HFFc6 (cell line): ENCODE measurements around the gene PYCARD. TPM values are rescaled to one million over a fixed set of nuclear protein-coding genes. Genes with fewer than 3 reads are reported as not detected.
"Not testable (repeated sequence)": the region's sequence is repeated elsewhere in the genome, so short reads cannot be mapped to it uniquely, and the experiment has no call there.

Experiments used
- DNase-seq: peaks from one replicate; pipeline ENCODE4 v3.0.0-alpha.2; 2018
- H3K27ac Mint-ChIP-seq: 2 replicates; pipeline ENCODE4 v1.8.0; 2020; ENCODE audit warnings: mild to moderate bottlenecking, mixed read lengths
- H3K27me3 Mint-ChIP-seq: 2 replicates; pipeline ENCODE4 v1.8.0; 2021; ENCODE audit warnings: mild to moderate bottlenecking, moderate library complexity, mixed read lengths; ENCODE audit not compliant: insufficient read depth
- H3K36me3 Mint-ChIP-seq: 2 replicates; pipeline ENCODE4 v1.8.0; 2021; ENCODE audit warnings: low read depth, mixed read lengths
- H3K4me1 Mint-ChIP-seq: 2 replicates; pipeline ENCODE4 v1.8.0; 2020; ENCODE audit warnings: low read depth, mixed read lengths
- H3K4me3 Mint-ChIP-seq: 2 replicates; pipeline ENCODE4 v1.8.0; 2020; ENCODE audit warnings: mild to moderate bottlenecking, moderate library complexity, mixed read lengths
- H3K9me3 Mint-ChIP-seq: 2 replicates; pipeline ENCODE4 v1.8.0; 2020; ENCODE audit warnings: mild to moderate bottlenecking, mixed read lengths
- total RNA-seq, 6 experiments: library from RNA; stranded (reverse); fragmentation: NEBNext Ultra II Directional; extraction: Animal tissue kit (Norgen Biotek cat#: 25700); gene quantifications; 2 replicates in 1 of 6; 3 replicates in 5 of 6; pipeline ENCODE4 v1.2.3, GENCODE V29; 2021
- TF ChIP-seq, protein P1 (sequence below): fragments of 200-600 bp; sonication (generic); IDR thresholded peaks from 2 replicates; pipeline ENCODE4 v1.5.0; 2021; ENCODE audit warnings: antibody characterized with exemption, mild to moderate bottlenecking

The PYCARD gene
- total RNA-seq, 6 experiments from 2014 or later: 13.0 to 23.1 (median 22.5) TPM

- Mint-ChIP-seq H3K36me3 (peaks cover 39% of the 10 kb centered on the region), H3K27me3 (peaks cover 24% of the 10 kb centered on the region), H3K27ac (peak within 1 kb of the TSS; percentile 99), H3K4me3 (peak within 1 kb of the TSS; percentile 98), H3K4me1 (peaks cover 40% of the 10 kb centered on the region), H3K9me3 (no peaks in the 10 kb centered on the region)
- peak; percentile 78 for DNase-seq
- TF ChIP-seq, protein P1, sequence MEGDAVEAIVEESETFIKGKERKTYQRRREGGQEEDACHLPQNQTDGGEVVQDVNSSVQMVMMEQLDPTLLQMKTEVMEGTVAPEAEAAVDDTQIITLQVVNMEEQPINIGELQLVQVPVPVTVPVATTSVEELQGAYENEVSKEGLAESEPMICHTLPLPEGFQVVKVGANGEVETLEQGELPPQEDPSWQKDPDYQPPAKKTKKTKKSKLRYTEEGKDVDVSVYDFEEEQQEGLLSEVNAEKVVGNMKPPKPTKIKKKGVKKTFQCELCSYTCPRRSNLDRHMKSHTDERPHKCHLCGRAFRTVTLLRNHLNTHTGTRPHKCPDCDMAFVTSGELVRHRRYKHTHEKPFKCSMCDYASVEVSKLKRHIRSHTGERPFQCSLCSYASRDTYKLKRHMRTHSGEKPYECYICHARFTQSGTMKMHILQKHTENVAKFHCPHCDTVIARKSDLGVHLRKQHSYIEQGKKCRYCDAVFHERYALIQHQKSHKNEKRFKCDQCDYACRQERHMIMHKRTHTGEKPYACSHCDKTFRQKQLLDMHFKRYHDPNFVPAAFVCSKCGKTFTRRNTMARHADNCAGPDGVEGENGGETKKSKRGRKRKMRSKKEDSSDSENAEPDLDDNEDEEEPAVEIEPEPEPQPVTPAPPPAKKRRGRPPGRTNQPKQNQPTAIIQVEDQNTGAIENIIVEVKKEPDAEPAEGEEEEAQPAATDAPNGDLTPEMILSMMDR: no peak
Measured at GRCh38 chr16:31179747-31180459, 22.7 kb downstream of the PYCARD start, which contains the start of gene FUS. Gene FUS (plus strand): TSS chr16:31180139. CDS start chr16:31180215, 76 bp downstream.

DNA sequence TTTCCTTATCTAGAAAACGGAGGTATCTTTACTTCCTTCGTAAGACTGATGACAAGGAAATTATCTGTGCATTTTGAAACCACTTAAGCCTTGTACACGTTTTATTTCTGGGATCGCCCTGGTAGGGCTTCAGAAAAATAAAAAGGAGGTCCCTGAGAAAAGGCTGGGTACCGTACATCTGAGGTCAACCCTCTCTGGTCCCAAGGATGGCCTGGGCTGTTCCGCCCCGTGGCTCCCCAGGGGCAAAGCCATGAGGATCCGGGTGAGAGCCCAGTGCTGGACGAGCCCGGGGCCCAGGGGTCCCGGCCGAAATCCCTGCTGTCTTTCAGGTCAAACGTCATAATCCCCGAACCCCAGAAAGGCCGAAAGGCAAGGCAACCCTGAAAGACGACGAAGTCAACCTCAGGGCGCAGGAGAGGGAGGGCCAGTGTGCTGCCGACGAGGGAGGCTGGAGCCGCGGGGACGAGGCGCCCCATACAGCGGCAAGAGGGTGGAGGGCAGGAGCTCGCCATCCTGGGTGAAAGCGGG is 23.3 kb downstream of the PYCARD start:
- H3K36me3 Mint-ChIP-seq: peaks cover 35% of the 10 kb centered on the region
- H3K9me3 Mint-ChIP-seq: no peaks in the 10 kb centered on the region
- peak overlapping the region; percentile 98 for H3K4me3 Mint-ChIP-seq
- DNase-seq: no peak
- TF ChIP-seq, protein P1: no peak
- H3K4me1 Mint-ChIP-seq: peaks cover 36% of the 10 kb centered on the region
- peak overlapping the region; percentile 99 for H3K27ac Mint-ChIP-seq
- peaks cover 21% of the 10 kb centered on the region for H3K27me3 Mint-ChIP-seq

DNA sequence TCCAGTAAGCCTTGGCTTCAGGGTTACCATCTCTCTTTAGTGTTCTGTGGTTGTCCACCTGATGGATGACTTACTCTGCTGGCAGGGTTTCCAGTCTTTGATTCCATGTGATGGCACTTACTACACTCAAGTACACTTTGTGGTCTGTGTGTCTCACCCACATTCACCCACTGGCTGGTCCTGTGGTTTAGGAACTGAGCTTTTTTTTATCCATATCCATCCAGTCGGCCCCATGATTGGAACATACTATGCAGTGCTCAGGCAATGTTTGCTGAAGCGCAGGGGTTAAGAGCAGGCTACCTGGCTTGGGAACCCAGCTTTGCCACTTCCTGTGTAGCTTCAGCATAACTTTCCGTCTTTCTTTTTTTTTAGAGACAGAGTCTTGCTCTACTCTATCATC is 25.4 kb downstream of the PYCARD start:
- peak; percentile 55 for DNase-seq
- Mint-ChIP-seq H3K4me3 (no peak overlapping the region), H3K9me3 (no peaks in the 10 kb centered on the region), H3K27ac (no peak overlapping the region), H3K27me3 (peaks cover 19% of the 10 kb centered on the region), H3K36me3 (peaks cover 14% of the 10 kb centered on the region), H3K4me1 (peaks cover 15% of the 10 kb centered on the region)
- TF ChIP-seq, protein P1: no peak

DNA sequence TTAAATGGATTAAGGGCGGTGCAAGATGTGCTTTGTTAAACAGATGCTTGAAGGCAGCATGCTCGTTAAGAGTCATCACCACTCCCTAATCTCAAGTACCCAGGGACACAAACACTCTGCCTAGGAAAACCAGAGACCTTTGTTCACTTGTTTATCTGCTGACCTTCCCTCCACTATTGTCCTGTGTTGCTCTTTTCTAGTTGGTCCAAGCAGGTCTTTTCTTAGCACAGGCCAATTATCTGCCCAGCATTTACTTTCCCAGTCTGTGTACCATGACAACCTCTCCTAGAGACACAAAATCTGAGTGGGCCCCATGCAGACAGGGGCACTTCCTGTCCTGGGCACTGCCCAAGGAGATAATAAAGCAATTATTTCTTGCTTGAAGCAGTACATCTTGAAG is 32.5 kb downstream of the PYCARD start:
- H3K27me3 Mint-ChIP-seq, H3K4me3 Mint-ChIP-seq, DNase-seq, H3K36me3 Mint-ChIP-seq, H3K9me3 Mint-ChIP-seq, H3K27ac Mint-ChIP-seq, H3K4me1 Mint-ChIP-seq: not testable (repeated sequence)

GRCh38 chr16:31168848-31169247 is 33.7 kb downstream of the PYCARD start:
- Mint-ChIP-seq H3K36me3 (no peaks in the 10 kb centered on the region), H3K27ac (no peak overlapping the region), H3K4me1 (no peaks in the 10 kb centered on the region), H3K4me3 (no peak overlapping the region), H3K27me3 (peaks cover 3% of the 10 kb centered on the region), H3K9me3 (no peaks in the 10 kb centered on the region)
- no peak for DNase-seq
- TF ChIP-seq, protein P1: no peak

- no peak overlapping the region for H3K27ac Mint-ChIP-seq
- no peaks in the 10 kb centered on the region for H3K36me3 Mint-ChIP-seq
- DNase-seq: no peak
- no peaks in the 10 kb centered on the region for H3K4me1 Mint-ChIP-seq
- no peaks in the 10 kb centered on the region for H3K9me3 Mint-ChIP-seq
- peaks cover 3% of the 10 kb centered on the region for H3K27me3 Mint-ChIP-seq
- no peak overlapping the region for H3K4me3 Mint-ChIP-seq
- TF ChIP-seq, protein P1: no peak
Measured at GRCh38 chr16:31167315-31167714, 35.2 kb downstream of the PYCARD start.
